Measurements from ENCODE around the gene SSBP2.

DNA sequence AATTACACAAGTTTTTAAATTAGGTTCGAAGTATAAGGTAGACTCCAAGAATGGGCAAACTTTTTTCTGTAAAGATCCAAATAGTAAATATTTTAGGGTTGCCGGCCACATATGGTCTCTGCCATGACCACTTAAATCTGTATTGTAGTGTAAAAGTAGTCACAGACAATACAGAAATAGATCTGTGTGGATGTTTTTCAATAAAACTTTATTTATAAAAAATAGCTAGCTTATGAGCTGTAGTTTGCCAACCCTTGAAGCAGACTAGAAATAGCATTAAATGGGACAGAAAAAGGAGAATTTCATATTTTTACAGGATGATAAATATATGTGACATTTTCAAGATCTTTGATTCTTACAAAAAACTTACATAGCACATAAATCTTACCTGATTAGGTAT lies 262.0 kb downstream of the SSBP2 start:
- TF ChIP-seq CTCF (IDR thresholded peaks at IDR 0.05): no peak
- no peak for TF ChIP-seq POLR2A (IDR thresholded peaks at IDR 0.05)

All from Peyer's patch (tissue), 4 donors.